ENCODE data around the gene TTC24. TPM values are rescaled to one million over a fixed set of nuclear protein-coding genes. Genes with fewer than 3 reads are reported as not detected.

Gene TTC24
- total RNA-seq, 1 experiment from 2014 or later: not detected

DNA sequence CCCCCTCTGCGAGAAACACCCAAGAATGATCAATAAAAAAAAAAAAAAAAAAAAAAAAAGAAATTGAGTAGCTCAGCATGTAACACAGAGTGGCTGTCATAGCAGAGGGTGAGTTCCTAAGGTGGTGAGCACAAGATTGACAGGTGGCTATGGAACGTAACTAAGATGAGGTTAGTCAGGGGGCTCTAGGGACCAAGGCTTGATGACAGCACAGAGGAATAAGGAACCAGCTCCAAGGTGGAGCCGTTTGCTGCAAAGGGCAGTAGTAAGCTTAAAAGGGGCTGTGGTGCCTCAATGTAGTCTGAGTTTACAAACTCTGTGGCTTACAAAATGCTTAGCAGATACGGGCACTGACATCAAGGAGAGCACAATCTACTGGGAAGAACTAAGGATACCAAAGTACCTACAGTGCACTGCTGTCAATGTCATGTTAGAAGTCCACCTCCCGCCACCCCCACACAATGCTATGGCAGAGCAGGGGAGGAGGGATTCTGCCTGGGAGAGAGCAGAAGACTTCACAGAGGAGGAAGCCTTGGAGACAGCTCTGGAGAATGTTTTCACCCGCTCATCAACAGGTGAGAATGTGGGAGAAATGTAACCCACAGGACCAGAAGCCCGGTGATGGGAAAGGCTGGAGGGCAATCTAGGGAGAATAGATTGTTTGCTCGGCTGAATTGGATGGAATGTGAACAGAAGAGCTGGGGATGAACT, 20.3 kb upstream of the TTC24 start:
- intact Hi-C loops (cut with micrococcal nuclease; ENCODE audit: unreplicated experiment): no loop called here
- DNase-seq: no peak
- no TSS peak for BruUV-seq (replicated peaks)
- CTCF ChIA-PET: interaction anchor here (0.6 kb wide), 1 partner anchor 21 kb away, joined by 3 read pairs; no protein-coding TSS in a partner anchor
- H3K27ac Mint-ChIP-seq (ENCODE audit: unreplicated experiment): no peak overlapping the region
- peaks cover 12% of the 10 kb centered on the region for H3K36me3 Mint-ChIP-seq (ENCODE audit: insufficient read depth, unreplicated experiment)
- no peaks in the 10 kb centered on the region for H3K27me3 Mint-ChIP-seq (ENCODE audit: unreplicated experiment)
- H3K9me3 Mint-ChIP-seq (ENCODE audit: low read depth, unreplicated experiment): no peaks in the 10 kb centered on the region
- H3K4me1 Mint-ChIP-seq (ENCODE audit: low read depth, unreplicated experiment): no peaks in the 10 kb centered on the region
- TF ChIP-seq, protein P1, sequence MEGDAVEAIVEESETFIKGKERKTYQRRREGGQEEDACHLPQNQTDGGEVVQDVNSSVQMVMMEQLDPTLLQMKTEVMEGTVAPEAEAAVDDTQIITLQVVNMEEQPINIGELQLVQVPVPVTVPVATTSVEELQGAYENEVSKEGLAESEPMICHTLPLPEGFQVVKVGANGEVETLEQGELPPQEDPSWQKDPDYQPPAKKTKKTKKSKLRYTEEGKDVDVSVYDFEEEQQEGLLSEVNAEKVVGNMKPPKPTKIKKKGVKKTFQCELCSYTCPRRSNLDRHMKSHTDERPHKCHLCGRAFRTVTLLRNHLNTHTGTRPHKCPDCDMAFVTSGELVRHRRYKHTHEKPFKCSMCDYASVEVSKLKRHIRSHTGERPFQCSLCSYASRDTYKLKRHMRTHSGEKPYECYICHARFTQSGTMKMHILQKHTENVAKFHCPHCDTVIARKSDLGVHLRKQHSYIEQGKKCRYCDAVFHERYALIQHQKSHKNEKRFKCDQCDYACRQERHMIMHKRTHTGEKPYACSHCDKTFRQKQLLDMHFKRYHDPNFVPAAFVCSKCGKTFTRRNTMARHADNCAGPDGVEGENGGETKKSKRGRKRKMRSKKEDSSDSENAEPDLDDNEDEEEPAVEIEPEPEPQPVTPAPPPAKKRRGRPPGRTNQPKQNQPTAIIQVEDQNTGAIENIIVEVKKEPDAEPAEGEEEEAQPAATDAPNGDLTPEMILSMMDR (IDR thresholded peaks at IDR 0.05; ENCODE audit: unreplicated experiment): no peak
- no peak overlapping the region for H3K4me3 Mint-ChIP-seq (ENCODE audit: low read depth, unreplicated experiment)

DNA sequence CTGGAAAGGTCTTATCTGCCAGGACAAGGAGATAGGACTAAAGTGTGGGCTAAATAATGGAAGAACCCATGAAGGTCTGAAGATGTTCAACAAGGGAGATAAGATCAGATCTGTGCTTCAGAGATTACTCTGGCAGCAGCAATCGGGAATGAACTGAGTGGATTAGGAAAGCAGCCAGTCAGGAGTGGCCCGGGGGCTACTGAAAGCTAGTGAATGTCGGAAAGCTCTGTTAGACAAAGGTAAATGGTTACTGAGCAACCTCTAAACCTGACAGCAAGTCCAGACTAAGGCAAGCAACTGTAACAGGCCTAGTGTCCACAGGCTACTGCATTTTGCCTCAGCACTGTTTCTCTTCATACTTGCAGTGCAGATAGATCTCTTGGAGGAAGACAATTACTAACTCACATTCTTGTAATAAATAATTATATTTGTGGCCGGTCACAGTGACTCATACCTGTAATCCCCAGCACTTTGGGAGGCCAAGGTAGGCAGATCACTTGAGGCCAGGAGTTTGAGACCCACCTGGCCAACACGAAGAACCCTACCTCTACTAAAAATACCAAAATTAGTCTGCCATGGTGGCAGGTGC, 19.6 kb upstream of the TTC24 start:
- no peak overlapping the region for H3K27ac Mint-ChIP-seq (ENCODE audit: unreplicated experiment)
- no peaks in the 10 kb centered on the region for H3K9me3 Mint-ChIP-seq (ENCODE audit: low read depth, unreplicated experiment)
- H3K4me3 Mint-ChIP-seq (ENCODE audit: low read depth, unreplicated experiment): no peak overlapping the region
- no TSS peak for BruUV-seq (replicated peaks)
- no peaks in the 10 kb centered on the region for H3K27me3 Mint-ChIP-seq (ENCODE audit: unreplicated experiment)
- TF ChIP-seq, protein P1 (IDR thresholded peaks at IDR 0.05; ENCODE audit: unreplicated experiment): no peak
- no peaks in the 10 kb centered on the region for H3K4me1 Mint-ChIP-seq (ENCODE audit: low read depth, unreplicated experiment)
- intact Hi-C loops (cut with micrococcal nuclease; ENCODE audit: unreplicated experiment): no loop called here
- no peak for DNase-seq
- CTCF ChIA-PET: interaction anchor here (0.6 kb wide), 1 partner anchor 22 kb away, joined by 3 read pairs; no protein-coding TSS in a partner anchor
- H3K36me3 Mint-ChIP-seq (ENCODE audit: insufficient read depth, unreplicated experiment): peaks cover 12% of the 10 kb centered on the region

- BruUV-seq (replicated peaks): no TSS peak
- H3K36me3 Mint-ChIP-seq (ENCODE audit: insufficient read depth, unreplicated experiment): peaks cover 6% of the 10 kb centered on the region
- H3K9me3 Mint-ChIP-seq (ENCODE audit: low read depth, unreplicated experiment): no peaks in the 10 kb centered on the region
- TF ChIP-seq, protein P1 (IDR thresholded peaks at IDR 0.05; ENCODE audit: unreplicated experiment): no peak
- CTCF ChIA-PET: interaction anchor here (0.5 to 1.0 kb wide), 4 partner anchors 10 to 319 kb away, joined by 3 read pairs; no protein-coding TSS in a partner anchor
- H3K4me3 Mint-ChIP-seq (ENCODE audit: low read depth, unreplicated experiment): no peak overlapping the region
- H3K27me3 Mint-ChIP-seq (ENCODE audit: unreplicated experiment): no peaks in the 10 kb centered on the region
- DNase-seq: no peak
- no peak overlapping the region for H3K27ac Mint-ChIP-seq (ENCODE audit: unreplicated experiment)
- no peaks in the 10 kb centered on the region for H3K4me1 Mint-ChIP-seq (ENCODE audit: low read depth, unreplicated experiment)
- intact Hi-C loops (cut with micrococcal nuclease; ENCODE audit: unreplicated experiment): no loop called here
Observed at GRCh38 chr1:156560585-156561163, 18.8 kb upstream of the TTC24 start.

- TF ChIP-seq, protein P1 (IDR thresholded peaks at IDR 0.05; ENCODE audit: unreplicated experiment): no peak
- no peaks in the 10 kb centered on the region for H3K9me3 Mint-ChIP-seq (ENCODE audit: low read depth, unreplicated experiment)
- peaks cover 11% of the 10 kb centered on the region for H3K4me1 Mint-ChIP-seq (ENCODE audit: low read depth, unreplicated experiment)
- no TSS peak for BruUV-seq (replicated peaks)
- no peak overlapping the region for H3K27ac Mint-ChIP-seq (ENCODE audit: unreplicated experiment)
- DNase-seq: no peak
- no peaks in the 10 kb centered on the region for H3K27me3 Mint-ChIP-seq (ENCODE audit: unreplicated experiment)
- peaks cover 32% of the 10 kb centered on the region for H3K36me3 Mint-ChIP-seq (ENCODE audit: insufficient read depth, unreplicated experiment)
- CTCF ChIA-PET: no interaction called here
- intact Hi-C loops (cut with micrococcal nuclease; ENCODE audit: unreplicated experiment): no loop called here
- H3K4me3 Mint-ChIP-seq (ENCODE audit: low read depth, unreplicated experiment): no peak overlapping the region
Observed at GRCh38 chr1:156565519-156565918, 14.0 kb upstream of the TTC24 start.

Measured in Calu3 (cell line).